ENCODE data around the gene FGGY.
"Not testable (repeated sequence)": the region's sequence is repeated elsewhere in the genome, so short reads cannot be mapped to it uniquely, and the experiment has no call there.

FGGY gene

DNA sequence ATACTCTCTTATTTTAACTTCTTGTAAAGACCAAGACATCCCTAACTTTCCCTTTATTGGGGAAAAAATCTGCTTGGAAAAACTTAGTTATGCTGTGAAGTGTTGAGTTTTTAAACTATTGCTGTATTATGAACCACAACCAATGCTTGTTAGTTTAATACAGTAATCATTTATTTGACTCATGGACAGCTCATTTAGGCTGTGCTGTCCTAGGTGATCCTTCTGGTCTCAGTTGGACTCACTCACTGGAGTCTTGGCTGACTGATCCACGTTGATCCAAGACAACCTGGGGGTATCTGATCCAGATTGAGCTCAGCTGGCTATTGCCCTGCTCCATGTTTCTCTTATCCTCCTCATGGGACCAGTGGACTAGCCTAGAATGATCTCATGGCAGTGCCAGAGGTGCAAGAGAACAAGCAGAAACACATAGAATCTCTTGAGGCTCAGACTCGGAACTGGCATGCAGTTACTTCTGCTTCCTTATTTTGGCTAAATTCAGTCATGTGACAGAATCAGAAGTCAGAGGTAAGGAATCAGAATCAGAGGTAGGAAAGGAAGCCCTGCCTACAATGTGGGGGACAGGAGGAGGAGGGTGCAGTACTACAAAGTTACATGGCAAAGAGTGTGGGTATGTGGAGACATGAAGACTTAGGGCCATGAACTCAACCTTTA lies 156.5 kb downstream of the FGGY start:
- no peak for DNase-seq

DNA sequence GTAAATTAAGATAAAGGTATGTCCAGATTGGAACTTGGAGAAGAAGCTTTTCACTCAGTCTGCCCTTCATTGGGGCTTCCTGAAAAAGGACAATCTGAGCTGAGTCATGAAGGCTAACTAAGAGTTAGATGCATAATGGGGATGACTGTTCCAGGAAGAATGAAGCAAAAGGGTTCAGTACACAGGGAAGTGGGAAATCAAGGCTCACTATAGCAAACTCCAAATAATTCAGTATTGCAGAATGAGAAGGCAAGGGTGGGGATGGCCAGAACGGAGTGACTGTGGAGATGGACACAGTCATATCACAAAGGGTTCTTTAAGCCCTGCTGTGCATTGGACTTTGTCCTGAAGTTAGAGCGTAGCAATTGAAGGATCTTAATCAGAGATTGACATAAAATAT lies 158.3 kb downstream of the FGGY start:
- no peak for DNase-seq

DNA sequence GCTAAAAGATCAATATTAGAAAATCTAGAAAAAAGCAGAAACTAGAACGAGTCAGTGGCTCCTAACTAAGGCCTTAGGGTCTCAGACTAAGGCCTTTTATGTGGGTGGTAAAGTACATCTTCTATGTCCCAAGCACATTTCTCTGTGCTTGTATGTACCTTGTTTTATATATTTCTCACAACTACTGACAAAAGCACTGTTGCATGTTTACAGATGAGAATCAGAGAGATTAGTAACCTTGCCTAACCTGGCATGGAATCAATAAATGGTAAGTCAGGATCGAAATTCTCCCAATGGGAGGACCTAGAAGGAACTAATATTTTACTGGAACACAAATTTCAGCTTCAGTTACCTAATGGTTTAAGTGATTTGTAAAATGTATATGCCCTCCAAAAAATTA lies 160.9 kb downstream of the FGGY start:
- DNase-seq = no peak

DNA sequence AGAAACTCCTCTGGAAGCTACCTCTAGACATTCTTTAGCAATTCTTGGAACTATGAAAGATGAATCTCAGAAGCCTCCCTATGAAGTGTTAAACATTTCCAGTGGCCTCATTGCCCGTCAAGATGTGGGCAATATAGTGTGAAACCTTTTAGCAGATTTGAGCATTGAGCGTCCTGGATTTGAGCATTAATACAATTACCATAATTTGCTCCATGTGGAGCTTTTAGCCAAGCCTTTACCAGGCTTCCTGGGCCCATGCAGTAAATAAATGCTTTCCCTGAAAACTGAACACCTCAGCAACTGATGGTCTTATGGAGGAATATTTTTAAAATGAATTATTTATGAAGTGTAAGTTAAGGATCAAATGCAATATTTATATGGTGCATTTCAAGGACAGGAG lies 162.0 kb downstream of the FGGY start:
- no peak for DNase-seq

DNA sequence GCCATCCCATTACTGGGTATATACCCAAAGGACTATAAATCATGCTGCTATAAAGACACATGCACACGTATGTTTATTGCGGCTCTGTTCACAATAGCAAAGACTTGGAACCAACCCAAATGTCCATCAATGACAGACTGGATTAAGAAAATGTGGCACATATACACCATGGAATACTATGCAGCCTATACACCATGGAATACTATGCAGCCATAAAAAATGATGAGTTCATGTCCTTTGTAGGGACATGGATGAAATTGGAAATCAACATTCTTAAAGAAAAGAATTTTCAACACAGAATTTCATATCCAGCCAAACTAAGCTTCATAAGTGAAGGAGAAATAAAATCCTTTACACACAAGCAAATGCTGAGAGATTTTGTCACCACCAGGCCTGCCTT lies 166.0 kb downstream of the FGGY start:
- not testable (repeated sequence) for DNase-seq

DNA sequence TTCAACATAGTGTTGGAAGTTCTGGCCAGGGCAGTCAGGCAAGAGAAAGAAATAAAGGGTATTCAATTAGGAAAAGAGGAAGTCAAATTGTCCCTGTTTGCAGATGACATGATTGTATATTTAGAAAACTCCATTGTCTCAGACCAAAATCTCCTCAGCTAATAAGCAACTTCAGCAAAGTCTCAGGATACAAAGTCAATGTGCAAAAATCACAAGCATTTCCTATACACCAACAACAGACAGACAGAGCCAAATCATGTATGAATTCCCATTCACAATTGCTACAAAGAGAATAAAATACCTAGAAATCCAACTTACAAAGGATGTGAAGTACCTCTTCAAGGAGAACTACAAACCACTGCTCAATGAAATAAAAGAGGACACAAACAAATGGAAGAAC lies 168.6 kb downstream of the FGGY start:
- not testable (repeated sequence) for DNase-seq

DNA sequence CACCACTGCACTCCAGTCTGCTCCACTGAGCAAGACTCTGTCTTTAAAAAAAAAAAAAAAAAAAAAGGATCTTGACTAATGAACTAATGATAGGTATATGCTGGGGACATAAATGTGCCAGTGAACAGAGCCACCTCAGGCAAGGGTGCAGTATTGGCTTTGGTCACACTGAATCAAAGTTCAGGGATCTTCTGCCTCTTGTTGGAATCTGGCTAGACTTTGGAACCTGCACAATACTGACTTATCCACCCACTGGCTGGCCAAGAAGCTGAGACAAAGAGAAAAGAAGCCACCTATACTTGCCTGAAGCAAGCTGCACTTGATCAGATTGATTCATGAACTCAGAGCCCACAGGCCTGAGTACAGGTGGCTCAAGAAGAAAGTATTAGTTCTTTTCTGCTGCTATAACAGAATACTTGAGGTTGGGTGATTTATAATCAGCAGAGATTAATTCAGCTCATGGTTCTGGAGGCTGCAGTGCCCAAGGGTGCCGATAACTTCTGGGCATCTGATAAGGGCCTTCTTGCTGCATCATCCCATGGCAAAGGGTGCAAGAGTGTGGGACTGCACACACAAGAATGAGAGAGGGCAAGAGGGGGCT lies 172.0 kb downstream of the FGGY start:
- DNase-seq = no peak

DNA sequence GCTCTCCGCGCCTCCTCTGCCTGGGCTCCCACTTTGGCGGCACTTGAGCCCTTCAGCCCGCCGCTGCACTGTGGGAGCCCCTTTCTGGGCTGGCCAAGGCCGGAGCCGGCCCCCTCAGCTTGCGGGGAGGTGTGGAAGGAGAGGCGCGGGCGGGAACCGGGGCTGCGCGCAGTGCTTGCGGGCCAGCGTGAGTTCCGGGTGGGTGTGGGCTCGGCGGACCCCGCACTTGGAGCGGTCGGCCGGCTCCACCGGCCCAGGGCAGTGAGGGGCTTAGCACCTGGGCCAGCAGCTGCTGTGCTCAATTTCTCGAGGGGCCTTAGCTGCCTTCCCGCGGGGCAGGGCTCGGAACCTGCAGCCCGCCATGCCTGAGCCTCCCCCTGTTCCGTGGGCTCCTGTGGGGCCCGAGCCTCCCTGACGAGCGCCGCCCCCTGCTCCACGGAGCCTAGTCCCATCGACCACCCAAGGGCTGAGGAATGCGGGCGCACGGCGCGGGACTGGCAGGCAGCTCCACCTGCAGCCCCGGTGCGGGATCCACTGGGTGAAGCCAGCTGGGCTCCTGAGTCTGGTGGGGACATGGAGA lies 175.2 kb downstream of the FGGY start:
- not testable (repeated sequence) for DNase-seq

DNA sequence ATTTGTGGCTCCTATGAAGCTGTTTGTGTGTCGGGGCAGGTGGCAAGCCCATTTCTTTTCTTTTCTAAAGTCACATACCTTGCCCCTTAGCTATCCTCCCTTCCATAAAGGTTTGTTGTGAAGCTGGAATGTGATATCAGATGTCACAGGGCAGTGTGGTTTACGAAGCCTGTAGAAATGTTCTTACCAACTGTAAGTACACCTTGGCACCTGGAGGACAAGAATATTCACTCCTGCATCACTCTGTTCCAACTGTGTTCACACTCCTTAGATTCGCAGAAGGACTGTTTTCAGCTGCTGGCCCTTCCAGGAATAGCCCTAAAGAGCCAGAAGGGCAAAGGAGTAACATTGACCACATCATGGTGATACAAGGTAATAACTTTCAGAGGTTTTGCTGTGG lies 176.9 kb downstream of the FGGY start:
- DNase-seq = no peak

DNA sequence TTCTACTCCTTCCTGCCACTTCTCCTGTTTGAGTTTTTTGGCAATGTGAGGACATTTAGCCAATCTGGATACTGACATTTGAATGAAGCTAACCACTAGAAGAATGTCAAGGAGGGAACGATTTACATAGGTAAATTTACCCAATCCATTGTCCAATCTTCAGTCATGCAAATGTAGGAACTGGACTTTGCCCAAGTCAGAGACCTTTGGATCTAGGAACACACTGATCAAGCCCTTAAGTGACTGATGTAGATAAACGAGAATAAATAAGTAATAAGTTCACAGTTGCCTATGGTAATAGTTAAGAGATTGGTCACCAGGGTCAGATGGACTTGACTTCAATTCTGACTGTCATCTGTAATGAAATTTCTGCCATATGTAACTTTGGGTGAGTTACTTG lies 177.6 kb downstream of the FGGY start:
- DNase-seq = no peak

DNA sequence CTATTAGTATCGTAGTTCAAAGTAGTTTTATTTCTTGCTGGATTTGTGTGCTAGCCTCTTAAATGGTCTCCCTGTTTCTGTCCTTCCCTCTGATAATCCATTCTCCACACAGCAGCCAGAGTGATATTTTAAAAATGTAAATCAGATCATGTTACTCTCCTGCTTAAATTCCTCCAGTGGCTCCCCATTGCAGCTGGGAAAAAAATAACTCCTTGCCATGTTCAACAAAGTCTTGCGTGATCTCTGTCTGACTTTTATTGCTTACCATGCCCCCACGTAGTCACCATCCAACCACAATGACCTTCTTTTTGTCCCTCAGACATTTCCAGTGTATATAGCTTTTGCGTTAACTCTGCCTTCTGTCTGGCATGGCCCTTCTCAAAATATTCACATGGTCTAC lies 178.8 kb downstream of the FGGY start:
- no peak for DNase-seq

DNA sequence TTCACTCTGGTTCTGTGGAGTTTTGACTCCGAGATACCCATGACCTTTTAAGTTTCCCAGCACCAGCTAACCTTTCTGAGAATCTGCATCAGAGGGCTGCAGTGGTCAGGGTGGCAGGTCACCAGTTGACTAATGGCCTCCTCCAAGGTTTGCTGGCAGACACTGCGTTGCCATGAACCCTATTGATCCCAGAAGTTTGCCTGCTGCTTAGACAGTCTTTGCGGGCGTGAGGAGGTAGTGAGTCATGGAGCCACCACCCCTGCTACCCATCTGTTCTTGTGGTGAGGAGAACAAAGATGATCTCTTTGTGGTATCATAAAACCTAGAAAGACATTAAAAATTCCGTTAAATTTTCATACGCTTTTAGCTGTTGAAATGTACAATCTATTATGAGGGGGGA lies 180.4 kb downstream of the FGGY start:
- no peak for DNase-seq

DNA sequence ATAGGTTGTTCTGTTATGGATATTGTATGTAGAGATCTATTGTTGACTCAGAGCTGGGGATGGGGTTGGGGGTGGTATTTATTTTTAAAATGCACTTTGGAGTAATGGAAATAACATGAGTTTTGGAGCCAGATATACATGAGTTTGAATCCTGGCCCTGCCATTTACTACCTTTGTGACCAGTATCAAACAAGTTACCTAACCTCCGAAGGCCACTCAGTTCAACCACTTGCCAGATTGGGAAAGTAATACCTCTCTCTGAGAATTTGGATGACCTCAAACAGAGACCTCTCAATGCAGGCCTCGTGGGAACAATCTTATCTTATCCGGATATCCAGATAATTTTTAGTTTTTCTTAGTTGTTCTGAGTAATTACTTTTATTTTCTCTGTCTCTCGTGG lies 181.0 kb downstream of the FGGY start:
- DNase-seq = no peak

DNA sequence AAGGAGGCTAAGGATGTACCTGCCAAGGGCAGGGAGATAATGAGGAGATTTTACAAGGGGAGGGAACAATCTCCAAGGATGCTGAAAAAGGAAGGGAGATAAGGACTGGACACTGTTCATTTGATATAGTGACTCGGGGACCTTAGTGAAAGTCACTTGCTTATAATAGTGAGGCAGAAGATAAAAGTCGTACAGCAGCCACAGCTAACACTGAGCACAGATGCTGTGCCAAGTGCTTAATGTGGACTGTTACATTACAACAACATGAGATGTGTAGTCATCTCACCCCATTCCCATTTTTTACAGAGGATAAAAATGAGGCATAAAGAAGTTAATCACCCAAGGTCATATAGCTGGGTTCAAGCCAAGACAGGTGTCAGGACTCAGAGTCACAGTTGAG lies 181.9 kb downstream of the FGGY start:
- no peak for DNase-seq

DNA sequence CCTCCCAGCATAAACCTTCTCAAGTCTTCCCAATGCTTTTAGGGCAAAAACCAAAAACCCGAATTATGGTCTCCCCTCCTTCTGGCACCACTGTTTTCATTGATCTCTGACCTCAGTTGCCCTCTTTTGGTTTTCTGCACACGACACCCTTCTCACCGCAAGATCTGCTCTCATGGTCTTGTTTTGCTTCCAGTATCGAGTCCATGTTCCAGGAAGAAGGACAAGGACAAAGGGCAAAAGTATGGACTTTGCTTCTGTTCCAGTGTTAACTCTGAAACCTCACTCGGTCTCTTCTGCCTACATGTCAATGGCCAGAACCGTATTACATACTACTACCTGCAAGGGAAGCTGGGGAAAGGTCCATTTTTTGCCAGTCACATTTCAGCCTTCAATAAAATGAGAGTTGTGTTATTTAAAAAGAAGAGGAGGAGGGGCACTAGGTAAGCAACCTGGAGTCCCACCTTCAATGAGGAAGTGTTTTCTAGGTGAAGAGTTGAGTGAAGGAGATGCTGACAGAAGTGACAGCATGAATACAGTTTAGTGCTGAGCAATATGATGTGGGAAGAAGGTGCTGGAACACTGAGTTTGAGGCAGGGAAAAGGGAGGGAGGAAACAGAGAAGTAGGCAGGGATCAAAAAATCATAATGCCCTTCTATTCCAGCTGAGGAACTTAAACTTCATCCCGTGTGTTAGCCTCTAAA lies 183.4 kb downstream of the FGGY start:
- DNase-seq = no peak

DNA sequence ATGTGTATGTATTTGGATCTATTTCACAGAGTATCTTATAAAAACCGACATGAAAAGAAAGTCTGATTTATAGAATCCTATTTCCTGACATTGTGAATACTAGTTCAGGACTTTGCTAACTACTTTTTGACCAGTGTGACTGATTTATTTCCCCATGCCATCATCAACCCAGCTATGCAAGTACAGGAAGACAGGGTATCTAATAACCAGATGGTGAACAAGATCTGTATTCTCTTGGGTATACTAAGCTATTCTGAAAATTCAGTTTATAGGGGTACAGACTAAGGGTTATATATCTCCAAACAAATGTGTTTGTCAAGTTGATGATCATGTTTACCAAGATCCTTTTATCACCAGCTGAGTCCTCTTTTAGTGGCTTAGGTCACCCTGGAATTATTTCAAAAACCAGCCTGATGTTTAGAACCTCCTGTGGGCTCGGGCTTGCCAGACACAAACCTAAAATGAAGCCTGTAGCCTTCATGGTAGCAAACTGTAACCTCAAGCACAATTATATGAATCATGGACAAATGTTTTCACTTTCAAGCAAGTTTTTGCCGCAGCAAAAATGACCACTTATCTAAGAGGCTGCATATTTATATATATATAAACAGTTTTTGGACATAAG lies 185.1 kb downstream of the FGGY start:
- DNase-seq = no peak

DNA sequence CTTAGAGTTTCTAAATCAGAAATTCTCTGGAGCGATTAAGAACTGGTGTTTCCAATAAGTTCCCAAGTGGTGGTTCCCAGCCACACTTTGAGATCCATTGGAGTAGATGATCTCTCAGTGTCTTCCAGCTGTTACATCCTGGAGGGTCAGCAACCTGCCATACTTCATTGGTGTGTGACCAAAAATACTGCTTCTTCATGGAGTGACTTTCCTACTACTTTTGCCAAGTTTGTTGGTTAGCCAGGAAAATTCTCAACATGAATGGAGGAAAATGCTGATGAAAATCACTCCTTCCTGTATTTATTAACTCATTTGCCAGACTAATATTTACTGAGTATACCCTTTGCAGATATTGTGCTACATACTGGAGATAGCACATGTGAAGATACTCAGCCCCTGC lies 186.1 kb downstream of the FGGY start:
- DNase-seq = no peak

DNA sequence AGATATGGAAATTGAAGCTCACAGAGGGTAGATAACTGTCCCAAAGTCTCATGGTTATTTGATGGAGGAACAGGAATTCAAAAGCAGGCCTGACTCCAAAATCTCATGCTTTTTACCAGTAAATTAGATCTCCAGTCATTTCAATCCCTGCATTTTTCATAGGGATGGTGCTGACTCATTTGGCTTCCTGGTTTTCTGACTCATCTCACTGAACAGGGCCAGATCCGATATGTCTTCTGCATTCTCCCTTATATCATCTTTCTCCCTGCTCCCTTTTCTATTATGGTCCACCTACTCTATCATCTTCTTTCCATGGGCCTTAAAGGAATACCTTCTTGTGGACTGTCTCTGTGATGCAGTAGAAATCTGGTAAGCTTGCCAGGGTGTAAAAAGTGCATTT lies 187.2 kb downstream of the FGGY start:
- DNase-seq = no peak

DNA sequence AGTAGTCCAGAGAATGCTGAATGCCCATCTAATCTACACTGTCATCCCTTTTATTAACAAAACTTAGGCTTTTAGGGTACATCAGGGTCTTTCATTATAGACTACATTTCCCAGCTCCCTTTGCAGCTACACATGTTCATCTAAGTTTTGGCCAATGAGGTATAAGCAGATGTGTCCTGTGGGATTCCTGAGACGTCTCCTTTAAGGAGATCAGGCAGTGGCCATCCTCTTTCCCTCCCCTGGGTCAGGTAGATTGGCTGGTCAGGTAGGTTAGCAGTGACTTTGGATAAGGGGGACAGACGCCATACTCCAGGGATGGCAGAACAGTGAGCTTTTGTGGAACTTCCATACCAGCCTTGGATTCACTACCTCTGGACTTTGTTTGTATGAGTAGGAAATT lies 188.3 kb downstream of the FGGY start:
- DNase-seq = no peak

DNA sequence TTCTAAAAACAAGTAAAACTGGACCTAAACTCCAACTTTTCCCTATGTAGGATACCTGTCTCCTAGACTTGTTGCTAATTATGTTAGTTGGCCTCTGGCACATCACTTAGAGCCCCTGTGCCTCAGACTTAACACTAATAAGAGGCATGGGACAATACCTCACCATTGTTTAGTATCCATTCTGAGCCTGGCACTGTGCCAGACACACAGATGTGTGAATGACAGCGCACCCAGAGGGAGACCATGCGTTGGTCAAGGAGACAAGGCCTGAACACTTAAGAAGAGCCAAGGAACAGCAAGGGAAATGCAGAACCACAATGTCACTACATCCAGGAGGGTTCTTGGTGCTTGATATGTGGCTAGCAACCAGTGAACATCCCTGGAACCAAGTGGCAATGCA lies 189.1 kb downstream of the FGGY start:
- no peak for DNase-seq

DNA sequence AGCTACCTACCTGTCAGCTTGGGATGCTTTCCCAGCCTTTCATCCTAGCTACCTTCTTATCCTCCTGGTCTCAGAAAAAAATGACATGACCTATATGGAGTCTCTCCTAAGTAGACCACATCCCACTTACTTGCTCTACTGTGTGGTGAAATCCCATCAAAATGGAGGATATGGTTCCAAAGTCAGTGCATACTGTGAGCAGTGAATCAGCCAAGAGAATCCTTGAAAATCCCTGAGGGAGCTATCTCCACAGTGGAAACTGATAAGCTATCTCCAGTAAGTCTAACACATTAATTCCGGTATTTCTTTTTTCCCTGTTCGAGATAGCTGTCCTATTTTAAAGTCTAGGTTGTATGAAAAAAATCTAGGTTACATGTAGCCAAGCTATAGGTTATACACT lies 189.7 kb downstream of the FGGY start:
- DNase-seq = no peak

DNA sequence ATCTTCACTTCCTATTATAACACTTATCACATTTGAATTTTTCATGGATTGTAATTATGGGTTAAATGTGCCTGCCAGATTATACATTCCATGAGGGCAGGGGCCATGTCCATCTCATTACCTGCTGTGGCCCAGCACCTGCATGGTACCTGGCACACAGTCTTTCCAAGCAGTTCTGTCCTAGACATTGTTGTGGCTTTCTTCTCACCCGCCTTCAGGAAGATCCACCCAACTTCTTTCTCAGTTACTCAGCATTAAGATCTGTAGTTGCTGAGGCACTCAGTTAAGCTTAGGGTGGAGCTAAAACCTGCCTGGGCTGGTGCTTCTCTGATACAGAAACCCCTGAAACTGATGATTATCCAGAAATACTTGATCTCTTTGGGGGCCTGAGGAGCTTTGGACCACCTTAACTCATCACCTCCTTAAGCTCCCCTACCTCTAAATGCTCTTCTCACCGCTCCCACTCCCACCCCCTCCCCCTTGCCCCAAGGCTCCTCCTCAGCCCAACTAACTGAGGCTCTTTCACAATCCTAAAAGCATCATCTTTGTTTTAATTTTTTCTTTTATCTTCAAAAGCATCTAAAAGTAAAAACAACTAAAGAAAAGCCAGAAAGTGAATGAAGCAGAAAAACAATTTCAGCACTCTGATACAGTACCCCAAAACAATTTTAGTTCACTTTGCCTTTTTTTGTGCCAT lies 190.6 kb downstream of the FGGY start:
- DNase-seq = no peak

DNA sequence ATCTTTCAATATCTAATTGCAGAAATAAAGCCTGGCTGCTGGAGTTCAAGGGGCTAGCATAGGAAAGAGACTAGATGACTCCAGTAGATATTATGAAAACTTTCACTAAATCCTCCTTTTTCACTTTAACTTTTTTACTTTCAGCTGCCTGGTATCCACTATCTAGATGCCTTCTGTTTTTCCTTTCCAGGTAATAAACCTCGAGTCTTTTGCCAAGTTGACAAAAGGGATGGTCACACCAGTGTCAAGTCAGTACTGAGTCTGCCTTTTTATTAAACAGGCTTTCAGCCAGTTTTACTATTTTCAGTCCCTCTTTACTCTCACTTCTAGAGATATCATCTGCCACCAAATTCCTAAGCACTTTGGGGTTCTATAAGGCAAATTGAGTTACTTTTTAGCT lies 195.6 kb downstream of the FGGY start:
- DNase-seq = no peak
